ENCODE measurements around the gene HDGF.

HDGF gene

DNA sequence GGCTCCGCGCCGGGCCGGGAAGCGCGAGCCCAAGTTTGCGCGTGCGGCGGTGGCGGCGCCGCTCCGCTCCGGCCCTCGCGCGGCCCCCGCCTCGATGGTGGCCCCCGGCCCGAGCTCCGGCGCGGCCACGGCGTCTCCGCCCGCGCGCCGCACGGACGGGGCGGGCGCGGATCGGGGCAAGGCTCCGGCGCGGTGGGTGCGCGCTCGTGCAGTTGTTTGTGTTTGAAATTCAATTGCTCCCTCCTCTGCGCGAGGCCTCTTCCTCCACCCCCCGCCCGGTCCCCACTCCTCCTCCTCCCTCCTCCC is at the start of gene HDGF:
Gene HDGF (minus strand): TSS at position 225 of the 306 bp plus-strand sequence. CDS start 246 bp downstream, outside the sequence.
- DNase-seq, result no peak

DNA sequence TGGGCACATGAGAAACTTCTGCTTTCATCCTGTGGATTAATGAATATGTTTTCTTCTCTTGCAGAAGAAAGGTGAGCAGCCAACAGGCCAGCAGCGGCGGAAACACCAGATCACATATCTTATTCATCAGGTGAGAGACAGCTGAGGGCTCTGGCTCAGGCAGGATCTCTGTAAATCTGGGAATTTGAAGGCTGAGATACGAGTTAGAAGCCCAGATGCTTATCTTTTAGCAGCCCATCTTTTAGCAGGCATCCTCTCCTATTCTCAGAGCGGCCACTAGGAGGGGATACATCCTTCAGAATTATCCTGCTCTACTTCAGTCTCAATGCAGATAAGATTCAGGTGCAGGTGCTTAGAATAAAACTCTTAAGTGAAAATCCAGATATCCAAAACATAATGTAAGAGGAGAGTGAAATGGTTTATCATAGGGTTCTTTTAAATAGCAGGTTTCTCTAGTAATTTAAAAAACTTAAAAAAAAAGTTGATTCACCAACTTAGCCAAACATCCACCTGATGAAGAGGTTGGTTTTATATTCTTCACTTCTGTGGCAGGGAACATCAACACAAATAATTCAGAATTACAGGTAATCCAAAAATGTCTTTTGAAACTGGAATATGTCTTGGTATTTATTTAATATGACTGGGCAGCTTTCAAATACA is 45.9 kb upstream of the HDGF start:
- no peak for DNase-seq

DNA sequence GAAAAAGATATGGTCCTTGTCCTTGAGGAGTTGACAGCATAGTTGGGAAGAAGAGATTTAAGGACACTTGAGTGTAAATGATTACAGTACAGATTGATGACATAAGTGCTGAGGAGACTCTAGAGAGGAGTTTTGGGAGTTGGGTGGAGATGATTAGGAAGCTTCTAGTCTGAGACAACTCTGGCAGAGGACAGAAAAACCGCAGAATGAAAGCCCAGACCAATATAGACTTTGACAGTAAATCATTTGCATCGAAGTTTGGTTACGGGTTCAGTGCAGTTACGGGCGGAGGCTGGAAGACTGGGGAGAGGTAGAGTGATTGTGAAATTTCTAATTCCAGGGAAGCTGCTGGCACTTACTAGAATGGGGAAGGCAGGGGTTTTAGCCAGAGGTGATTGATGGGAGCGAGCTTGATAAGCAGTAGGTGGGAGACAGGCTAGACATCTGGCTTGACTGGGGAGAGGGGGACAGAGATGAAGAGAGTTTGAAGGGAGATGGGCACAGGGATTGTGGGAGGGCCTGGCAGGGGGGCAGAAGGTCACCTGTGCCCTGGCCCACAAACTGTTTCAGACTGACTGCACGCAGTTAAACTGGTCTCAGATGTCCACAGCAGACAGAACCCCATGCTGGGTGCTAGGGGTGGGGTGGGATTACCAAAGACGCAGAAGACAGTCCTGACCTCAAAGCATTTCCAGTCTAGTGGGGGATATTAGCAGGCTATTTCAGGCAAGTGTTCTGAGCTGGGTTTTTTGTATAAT is 45.0 kb upstream of the HDGF start:
- no peak for DNase-seq

DNA sequence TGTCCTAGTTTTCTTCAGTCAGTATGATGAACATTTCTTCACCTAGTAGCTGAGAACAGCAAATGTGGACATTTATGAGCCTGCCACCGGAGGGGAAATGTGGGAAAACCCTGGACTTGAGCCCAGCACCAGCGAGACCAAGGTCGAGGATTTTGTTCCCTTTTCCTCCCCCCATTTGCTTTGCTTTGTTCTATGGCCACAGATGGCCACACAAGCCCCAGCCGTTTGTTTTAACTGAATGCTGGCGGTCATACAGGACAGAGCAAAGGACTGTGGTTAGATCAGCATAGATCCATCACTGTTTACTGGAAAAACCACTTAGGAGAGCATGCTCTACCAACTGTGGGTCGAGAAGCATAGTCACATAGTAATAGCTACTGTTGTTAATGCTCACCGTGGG is 44.3 kb upstream of the HDGF start:
- DNase-seq, result no peak

DNA sequence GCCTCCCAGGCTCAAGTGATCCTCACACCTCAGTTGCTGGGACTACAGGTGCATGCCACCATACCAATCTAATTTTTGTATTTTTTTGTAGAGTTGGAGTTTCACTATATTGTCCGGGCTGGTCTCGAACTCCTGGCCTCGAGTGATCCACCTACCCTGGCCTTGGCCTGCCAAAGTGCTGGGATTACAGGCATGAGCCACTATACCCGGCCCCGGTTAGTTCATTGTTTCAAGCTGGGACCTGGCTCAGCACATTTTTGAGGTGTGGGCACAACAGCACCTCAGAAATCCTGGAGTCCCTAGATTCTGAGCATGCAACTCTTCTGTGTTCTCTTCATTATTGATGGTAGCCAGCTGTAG is 43.9 kb upstream of the HDGF start:
- no peak for DNase-seq

DNA sequence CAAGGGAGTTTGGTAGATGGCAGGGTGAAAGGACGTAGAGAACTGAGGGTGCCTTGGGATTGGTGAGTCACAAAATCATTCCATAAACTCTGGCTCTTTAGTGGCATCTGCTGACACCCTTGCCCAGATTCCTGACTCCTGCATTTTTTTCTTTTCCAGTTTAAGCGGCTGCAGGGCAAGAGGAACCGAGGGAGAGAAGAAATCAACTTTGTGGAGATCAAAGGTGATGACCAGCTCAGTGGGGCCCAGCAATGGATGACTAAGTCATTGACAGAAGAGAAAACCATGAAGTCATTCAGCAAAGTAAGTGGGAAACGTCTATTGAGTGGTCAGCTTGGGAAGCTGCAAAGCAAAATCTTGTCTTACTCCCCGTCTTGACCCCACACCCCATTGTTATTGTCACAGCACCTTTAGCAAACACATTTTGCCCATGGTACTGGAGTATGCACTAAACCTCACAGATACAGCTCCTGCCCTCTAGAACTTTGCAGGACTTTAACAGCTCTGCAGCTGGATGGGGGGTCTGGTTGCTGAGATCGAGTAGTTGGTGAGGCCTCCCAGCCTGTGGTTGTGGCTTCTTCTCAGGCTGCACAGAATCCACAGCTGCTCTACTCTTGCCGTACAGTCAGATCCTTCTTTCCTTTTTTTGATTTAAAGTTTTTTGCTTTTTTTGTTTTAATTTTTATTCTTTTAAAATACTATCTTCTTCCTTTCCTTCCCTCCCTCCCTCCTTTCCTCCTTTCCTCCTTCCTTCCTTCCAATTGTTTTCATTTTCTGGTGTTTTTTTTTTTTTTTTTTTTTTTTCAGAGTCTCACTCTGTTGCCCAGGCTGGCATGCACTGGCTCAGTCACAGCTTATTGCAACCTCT is 43.3 kb upstream of the HDGF start:
- DNase-seq, result no peak

DNA sequence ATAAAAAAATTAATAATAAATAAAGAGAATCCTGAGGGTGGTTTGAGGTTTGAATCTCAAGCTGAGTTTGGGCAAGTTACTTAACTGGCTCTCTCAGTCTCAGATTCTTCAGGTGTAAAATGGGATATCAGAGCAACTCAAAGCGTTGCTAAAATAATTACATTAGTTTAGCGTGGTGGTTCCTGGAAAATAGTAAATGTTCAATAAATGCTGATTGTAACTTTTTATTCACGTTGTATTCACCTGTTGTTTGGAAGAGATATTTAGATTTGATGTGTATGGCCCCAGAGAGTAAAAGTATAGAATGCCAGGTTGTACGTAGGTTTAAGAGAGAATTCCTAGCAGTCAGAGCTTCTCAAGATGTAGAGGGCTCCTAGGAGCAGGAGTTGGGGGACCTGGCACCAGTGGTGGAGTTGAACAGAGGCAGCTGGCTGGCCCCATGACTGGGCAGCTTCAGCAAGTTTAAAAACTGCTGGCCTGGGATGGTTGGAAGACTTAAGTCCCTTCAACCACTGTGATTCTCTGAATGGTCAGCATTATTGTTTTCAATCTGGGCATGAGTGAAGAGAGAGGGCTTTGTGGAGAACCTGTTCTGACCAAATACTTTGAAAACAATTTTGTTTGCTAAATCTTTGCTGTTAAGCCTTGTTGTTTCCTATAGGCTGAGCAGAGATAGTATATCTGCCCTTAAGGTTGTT is 38.3 kb upstream of the HDGF start:
- DNase-seq, result no peak

DNA sequence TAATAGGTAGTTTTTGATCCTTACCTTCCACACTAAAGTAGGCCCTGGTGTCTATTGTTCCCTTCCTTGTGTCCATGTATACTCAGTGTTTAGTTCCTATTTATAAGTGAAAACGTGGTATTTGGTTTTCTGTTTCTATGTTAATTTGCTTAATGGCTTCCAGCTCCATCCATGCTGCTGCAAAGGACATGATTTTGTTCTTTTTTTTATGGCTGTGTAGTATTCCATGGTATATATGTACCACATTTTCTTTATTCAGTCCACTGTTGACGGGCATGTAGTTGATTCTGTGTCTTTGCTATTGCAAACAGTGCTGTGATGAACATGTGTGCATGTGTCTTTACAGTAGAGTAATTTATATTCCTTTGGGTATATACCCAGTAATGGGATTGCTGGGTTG is 36.7 kb upstream of the HDGF start:
- no peak for DNase-seq

DNA sequence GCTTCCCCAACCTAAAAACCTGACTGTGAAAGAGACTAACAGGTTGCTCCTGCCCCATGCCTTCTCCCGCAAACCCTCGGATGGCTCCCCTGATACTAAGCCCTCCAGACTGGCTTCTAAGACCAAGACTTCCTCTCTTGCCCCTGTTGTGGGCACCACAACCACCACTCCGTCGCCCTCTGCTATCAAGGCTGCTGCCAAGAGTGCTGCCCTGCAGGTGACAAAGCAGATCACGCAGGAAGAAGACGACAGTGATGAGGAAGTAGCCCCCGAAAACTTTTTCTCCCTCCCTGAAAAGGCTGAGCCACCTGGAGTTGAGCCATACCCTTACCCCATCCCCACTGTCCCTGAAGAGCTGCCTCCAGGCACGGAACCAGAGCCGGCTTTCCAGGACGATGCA is 35.2 kb upstream of the HDGF start:
- DNase-seq, result no peak

DNA sequence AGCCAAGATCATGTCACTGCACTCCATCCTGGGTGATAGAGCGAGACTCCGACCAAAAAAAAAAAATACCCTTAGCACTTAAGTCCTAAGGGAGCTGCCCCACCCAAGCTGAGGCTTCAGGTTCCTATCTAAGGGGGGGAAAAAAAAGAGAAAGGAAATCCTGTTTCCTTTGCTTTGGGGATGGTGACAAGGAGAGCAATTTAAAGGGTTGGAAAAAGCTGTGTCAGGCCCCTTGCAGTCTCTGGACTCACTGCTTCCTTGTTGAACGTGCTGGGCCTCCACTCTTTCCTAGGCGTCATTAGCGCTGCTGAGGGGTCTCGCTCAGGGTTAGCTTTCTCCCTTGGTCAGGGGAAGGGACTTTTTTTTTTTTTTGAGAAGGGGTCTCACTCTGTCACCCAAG is 34.0 kb upstream of the HDGF start:
- no peak for DNase-seq

DNA sequence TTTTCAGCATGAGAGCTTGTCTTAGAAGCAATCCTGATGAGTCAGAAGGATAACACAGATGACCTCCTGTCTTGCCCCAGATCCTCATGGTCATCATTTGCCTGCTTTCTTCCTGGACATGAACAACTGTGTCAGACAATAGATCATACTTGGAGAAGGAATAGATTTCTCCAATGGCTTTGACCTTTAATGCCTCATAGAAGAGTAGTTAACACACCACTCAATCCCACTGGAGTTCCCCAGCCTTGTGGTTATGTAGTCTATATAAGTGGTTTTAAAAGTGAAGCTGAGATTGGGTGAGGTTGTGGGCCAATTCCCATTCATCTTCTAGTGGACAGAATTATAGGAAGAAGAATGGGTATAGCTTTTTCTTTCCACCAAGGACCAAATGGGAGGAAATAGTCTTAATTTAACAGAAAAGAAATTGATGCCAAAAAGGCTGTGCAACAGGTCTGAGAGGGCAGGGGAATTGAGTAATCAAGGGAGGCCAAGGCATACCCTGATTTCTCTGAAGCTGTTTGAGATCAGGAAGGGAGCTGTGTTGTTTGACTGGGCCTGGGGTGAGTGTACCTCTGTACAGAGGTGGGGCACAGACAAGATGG is 30.2 kb upstream of the HDGF start:
- DNase-seq, result no peak

DNA sequence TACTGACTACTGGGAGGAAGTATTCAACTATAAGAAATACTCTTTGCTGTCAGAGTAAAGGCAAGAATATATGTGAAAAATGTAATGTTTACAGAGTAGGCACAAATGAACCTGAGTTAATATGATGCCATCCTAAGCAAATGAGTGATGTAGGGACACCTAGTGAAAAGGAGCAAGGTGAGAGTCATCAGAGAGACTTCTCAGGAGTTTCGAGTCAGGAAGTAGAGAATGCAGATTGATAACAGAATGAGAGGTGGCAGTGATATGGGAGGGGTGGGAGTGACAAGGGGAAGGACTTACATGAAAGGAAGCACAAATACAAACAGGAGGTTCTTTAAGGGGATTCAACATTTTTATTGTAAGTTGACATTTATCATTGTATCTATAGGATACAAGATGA is 26.1 kb upstream of the HDGF start:
- no peak for DNase-seq

DNA sequence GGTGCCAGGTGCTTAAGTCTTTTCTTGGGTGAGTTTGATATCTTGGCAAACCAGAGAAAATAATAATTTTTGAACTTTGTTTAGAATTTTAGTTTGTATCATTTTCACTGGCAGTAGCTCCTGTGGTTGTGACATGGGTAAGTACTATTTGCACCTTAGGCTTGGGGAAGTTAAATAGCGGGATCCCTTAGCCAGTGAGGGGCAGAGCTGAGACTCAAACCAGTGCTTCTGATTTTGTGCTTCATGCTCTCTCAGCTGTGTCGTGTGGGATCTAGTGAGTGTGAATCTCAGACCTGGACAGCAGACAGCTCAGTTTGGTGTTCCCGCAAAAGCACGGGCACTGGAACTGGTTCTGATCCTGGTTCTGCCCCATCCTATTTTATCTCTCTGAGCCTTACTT is 25.5 kb upstream of the HDGF start:
- no peak for DNase-seq

DNA sequence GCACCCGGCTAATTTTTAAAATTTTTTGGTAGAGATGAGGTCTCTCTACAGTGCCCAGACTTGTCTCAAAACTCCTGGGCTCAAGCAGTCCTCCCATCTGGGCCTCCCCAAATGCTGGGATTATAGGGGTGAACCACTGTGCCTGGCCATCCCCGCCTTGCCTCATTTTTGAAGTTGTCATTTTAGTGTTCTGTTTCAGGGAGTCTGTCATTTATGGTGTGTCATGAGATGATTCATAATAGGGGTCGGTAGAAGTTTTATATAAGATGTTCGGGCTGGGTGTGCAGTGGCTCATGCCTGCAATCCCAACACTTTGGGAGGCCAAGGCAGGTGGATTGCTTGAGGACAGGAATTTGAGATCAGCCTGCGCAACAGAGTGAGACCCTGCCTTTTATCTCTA is 24.3 kb upstream of the HDGF start:
- DNase-seq, result no peak

DNA sequence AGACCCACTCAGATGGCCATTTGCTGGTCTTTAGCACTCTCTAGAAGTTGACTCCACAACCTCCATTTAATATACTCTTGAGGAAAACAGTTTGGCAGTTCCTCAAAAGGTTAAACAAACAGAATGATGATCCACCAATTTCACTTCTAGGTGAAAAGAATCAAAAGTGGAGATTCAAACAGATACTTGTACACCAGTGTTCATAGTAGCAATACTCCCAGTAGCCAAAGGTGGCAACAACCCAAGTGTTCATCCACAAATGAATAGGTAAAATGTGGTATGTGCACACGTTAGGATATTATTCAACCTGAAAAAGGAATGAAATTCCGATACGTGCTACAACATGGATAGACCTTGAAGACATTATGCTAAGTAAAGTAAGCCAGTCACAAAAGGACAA is 22.1 kb upstream of the HDGF start:
- no peak for DNase-seq

DNA sequence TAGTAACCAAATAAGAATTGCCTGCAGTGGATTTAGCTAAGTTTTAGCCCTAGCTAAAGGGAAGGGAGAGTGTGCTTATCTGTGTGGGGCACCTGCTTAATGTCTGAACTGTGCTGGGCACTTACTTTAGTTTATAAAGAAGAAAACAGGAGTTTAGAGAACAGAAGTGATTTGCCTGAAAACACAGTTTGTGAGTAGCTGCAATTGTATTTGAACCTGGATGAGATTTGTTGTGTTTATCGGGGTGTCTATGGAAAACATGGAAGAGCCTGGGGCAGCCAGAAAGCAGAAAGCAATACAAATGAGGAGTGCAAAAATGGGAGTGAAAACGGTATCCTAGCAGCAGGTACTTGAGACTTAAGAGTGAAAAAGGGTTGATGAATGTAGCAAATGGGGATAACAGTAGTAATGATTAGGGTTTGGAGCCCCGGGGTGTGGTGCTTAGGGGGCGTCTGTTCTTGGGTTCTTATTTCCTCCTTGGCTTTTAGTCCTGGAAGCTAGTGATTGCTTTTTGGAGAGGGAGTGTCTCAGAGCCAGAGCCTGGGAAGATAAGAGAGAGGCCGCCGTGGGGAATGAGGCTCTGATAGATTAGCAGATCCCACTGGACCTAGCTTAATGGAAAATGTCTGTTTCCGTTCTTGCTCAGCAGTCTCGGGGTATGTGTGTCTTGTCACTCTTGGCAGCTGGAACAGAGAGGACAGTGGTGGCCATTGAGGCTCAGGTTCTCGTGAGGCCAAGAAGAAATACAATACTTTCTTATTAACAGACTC is 21.4 kb upstream of the HDGF start:
- DNase-seq, result no peak

DNA sequence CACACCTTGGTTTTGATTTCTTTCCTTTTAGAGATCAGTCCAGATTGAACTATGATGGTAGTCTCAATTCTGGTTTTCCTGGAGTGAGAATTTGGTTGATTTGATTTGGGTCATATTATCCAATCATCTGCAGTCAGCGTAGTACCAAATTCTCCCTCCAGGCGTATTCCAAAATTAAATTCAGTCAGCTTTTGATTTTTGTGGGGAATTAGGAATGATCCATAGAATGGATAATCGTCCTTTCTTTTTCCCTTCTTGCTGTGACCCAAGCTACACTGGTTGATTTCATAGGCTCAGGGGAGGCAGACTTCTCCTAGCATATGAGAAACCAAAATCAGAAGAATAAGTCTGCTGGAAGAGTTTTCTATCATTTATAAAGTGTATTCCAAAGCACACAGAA is 20.7 kb upstream of the HDGF start:
- no peak for DNase-seq

DNA sequence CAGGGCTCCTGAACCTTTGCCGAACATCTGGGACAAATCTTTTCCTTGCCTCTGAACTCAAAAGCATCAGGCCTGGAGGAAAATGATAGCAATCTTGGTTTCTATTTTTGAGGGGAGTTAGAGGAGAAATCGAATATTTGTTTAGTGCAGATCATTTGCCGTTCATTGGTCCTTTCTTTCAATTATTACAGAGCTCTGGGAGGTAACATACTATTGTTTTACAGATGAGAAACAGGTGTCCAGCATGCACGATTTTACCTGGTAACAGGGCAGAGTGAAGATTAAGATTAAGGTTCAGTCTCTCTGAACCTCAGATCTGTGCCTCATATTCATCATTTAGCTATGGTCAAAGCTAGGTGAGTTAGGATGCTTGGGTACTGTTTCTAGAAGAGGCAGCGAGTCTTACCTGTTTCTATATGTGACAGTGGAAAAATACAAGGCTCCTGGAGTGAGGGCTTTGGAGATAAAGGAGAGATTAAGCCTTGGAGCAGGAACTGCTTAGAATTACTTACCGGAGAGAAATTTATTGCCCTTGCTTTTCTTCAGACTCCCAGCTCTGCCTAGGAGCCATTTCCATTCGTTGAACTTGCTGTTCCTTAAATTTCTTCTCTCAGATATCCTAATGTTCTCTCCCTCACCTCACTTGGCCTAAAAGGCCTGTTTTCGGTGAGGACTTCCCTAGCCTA is 17.3 kb upstream of the HDGF start:
- DNase-seq, result no peak

DNA sequence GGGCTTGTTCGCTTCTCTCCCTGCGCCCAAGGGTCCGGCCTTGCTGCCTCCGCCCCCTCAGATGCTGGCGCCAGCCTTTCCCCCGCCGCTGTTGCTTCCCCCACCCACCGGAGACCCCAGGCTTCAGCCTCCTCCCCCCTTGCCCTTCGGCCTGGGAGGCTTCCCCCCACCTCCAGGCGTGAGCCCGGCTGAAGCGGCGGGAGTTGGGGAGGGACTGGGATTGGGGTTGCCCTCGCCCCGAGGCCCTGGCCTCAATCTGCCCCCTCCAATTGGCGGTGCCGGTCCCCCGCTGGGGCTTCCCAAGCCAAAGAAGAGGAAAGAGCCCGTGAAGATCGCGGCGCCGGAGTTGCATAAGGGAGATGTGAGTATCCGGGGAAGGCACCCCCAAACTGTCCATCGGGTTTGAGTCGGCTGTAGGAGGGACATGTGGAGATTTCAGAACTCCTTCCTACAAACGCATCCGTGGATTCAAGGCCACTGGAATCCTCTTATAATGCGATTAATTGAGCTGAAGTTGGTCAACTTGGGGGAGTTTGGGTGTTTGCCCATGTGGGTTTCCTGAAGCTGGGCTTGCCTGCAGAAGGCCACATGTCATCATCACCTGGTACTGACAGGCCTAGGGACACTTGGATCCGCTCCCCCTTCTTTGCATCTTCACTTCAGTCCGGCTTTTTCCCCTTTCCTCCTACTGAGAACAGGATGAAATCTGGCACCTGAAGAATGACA is 16.6 kb upstream of the HDGF start:
- DNase-seq, result no peak

DNA sequence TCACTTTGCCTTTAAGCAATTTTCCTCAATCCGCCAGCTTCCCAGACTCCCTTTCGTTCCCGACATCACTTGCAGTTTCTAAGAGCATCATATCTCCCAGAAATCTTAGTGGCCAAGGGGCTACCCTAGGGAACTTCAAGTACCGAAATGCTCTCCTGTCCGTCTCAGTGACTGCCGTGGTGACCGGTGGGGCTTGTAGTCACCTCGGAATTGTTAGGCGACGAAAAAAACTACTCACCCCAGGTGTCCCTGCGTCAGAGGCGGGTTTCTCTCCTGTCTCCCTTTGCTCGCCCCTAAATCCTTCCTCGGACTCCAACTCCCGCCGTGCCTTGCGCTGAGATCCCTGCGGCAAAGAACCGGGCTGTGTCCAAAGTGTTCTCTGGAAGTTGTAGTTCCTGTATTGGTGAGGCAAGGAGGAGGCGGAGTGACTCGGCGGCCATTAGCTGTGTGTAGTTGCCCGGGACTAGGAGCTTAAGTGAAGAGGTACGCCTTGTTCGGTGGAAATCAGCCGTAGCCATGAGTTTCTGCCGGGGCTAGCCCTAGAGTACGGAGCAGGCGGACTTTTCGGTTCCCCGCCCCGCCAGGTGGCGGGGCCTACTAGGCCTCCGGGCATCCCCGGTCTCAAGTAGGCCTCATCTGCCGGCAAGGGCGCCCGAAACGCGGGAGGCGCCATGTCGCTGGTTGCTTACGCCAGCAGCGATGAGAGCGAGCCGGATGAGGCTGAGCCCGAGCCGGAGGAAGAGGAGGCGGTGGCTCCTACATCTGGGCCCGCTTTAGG is 15.8 kb upstream of the HDGF start, which contains the start of gene PRCC:
Gene PRCC (plus strand): TSS at position 435 of the 778 bp plus-strand sequence. CDS start 237 bp downstream, at position 672.
- DNase-seq, result peak; percentile 97

Measured in activated CD4-positive, alpha-beta T cell treated with anti-CD3 and anti-CD28 coated beads for 1 hour (primary cell).